ENCODE data around the gene NOL4L. TPM values are rescaled to one million over a fixed set of nuclear protein-coding genes. Genes with fewer than 3 reads are reported as not detected.
"Not testable (repeated sequence)": the region's sequence is repeated elsewhere in the genome, so short reads cannot be mapped to it uniquely, and the experiment has no call there.

The NOL4L gene
- total RNA-seq, 1 donor from 2014 or later = 44.1 TPM

DNA sequence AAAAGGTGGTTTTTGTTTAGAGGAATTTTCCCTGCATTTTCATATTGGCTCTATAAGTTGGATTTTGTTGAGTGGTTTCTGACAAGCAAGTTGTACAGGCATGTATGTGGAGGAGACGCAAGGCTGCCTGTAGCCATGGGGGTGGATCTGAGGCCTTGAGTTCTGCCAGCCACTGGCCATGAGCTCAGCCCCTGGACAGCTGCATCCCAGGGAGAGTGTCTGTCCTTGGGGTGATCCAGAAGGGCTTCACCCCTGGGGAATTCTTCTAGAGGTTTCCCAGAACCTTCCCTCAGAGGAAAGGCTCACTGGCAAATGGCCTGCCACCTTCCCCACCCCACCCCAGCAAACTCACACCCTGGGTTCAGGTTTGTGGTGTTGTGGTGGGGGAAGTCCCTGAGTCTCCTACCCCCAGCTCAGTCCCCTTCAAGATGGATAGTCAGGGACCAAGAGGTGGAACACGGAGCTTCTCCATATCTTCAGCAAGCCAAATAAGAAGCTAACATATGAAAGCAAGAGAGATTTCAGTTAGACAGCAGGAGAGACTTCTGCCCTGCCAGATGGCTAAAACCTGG lies 11.6 kb upstream of the NOL4L start:
- H3K4me3 ChIP-seq (ENCODE audit: low read depth, low read length) = no peak overlapping the region
- DNase-seq (ENCODE audit: low read depth) = no peak
- TF ChIP-seq, protein P1, sequence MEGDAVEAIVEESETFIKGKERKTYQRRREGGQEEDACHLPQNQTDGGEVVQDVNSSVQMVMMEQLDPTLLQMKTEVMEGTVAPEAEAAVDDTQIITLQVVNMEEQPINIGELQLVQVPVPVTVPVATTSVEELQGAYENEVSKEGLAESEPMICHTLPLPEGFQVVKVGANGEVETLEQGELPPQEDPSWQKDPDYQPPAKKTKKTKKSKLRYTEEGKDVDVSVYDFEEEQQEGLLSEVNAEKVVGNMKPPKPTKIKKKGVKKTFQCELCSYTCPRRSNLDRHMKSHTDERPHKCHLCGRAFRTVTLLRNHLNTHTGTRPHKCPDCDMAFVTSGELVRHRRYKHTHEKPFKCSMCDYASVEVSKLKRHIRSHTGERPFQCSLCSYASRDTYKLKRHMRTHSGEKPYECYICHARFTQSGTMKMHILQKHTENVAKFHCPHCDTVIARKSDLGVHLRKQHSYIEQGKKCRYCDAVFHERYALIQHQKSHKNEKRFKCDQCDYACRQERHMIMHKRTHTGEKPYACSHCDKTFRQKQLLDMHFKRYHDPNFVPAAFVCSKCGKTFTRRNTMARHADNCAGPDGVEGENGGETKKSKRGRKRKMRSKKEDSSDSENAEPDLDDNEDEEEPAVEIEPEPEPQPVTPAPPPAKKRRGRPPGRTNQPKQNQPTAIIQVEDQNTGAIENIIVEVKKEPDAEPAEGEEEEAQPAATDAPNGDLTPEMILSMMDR (conservative IDR thresholded peaks at IDR 0.05; ENCODE audit: low read depth, low read length) = no peak

DNA sequence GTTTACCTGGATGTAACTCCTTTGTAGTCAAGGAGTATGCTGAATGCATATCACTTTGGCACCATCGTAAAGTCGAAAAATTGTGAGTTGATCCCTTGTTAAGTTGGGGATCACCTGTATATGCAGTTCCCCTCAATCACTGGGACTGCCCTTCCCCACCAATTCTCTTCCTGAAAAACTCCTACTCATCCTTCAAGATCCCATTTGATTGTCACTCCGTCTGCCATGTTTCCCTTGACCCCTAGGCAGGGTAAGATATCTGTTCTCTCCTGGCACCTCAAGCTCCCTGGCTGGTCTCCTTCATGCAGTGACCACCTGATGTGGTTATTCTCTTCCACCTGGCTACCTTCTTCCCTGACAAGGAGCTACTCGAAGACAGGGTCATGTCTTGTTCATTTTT lies 10.0 kb upstream of the NOL4L start:
- DNase-seq (ENCODE audit: low read depth) = no peak
- H3K4me3 ChIP-seq (ENCODE audit: low read depth, low read length) = no peak overlapping the region
- TF ChIP-seq, protein P1 (conservative IDR thresholded peaks at IDR 0.05; ENCODE audit: low read depth, low read length) = no peak

DNA sequence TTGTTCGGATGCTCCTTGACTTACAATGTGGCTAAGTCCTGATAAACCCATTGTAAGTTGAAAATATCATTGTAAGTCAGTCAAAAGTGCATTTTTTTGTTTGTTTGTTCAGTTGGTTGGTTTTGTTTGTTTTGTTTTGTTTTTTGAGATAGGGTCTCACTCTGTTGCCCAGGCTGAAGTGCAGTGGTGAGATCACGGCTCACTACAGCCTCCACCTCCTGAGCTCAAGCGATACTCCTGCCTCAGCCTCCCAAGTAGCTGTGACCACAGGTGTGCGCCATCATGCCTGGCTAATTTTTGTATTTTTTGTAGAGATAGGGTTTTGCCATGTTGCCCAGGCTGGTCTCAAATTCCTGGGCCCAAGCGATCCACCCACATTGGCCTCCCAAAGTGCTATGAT lies 9.5 kb upstream of the NOL4L start:
- not testable (repeated sequence) for H3K4me3 ChIP-seq (ENCODE audit: low read depth, low read length); DNase-seq (ENCODE audit: low read depth)

DNA sequence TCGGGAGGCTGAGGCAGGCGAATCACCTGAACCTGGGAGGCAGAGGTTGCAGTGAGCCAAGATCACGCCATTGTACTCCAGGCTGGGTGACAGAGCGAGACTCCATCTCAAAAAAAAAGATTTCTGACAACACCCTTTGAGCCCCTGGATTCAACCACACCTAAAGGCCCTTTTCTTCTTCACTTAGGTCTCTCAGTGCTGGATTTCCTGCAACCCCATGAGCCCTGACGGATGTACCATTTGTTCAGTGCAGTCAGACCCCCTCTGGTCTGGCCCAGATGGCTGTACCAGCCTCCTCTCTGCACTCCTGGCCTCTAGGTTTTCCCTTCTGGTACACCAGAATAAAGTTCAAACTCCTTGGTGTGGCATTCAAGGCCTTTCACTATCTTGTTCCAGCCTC lies 9.1 kb upstream of the NOL4L start:
- TF ChIP-seq, protein P1 (conservative IDR thresholded peaks at IDR 0.05; ENCODE audit: low read depth, low read length) = no peak
- no peak overlapping the region for H3K4me3 ChIP-seq (ENCODE audit: low read depth, low read length)
- DNase-seq (ENCODE audit: low read depth) = no peak

DNA sequence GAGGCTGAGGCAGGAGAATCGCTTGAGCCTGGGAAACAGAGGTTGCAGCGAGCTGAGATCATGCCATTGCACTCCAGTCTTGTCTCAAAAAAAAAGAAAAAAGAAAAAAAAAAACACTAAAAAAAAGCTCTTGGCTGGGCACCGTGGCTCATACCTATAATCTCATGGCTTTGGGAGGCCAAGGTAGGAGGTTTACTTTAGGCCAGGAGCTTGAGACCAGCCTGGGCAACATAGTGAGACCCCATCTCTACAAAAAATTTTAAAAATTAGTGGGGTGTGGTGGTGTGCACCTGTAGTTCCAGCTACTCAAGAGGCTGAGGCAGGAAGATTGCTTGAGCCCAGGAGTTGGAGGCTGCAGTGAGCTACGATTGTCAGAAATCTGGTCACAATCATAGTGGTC lies 7.5 kb upstream of the NOL4L start:
- H3K4me3 ChIP-seq (ENCODE audit: low read depth, low read length); DNase-seq (ENCODE audit: low read depth): not testable (repeated sequence)

DNA sequence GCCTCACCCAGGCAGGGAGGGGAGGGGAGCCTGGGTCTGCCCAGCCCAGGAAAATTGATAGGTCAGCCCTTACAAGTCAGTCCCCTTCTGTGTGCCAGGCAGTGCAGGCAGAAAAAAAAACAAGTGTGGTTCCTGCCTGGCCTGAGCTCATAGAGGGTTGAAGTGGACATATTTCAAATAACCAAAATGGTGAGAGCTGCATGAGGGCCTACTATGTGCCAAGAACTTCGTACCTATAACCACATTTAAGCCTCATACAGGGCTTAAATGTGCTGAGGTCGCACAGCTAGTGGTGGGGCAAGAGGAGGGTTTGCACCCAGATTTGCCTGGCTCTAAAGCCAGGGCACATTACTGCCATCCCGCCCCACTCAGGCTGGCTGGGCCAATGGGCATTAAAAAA lies 6.9 kb upstream of the NOL4L start:
- H3K4me3 ChIP-seq (ENCODE audit: low read depth, low read length) = no peak overlapping the region
- TF ChIP-seq, protein P1 (conservative IDR thresholded peaks at IDR 0.05; ENCODE audit: low read depth, low read length) = no peak
- no peak for DNase-seq (ENCODE audit: low read depth)

DNA sequence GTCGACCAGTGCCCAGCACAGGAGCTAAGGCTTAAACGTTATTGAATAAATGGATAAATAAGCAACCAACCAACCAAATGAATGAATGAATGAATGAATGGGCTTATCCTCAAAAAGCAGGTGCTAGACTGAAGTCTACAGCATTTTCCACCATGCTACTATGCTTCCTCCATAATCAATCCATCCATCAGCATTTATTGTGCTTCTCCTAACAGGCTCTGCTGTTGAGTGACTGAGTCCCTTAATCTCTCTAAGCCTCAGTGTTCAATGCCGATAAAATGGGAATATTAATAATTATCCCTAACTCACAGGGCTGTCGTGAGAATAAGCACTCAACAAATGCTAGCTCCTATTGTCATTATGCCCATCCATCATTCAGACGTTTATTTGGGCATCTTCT lies 4.6 kb upstream of the NOL4L start:
- no peak overlapping the region for H3K4me3 ChIP-seq (ENCODE audit: low read depth, low read length)

DNA sequence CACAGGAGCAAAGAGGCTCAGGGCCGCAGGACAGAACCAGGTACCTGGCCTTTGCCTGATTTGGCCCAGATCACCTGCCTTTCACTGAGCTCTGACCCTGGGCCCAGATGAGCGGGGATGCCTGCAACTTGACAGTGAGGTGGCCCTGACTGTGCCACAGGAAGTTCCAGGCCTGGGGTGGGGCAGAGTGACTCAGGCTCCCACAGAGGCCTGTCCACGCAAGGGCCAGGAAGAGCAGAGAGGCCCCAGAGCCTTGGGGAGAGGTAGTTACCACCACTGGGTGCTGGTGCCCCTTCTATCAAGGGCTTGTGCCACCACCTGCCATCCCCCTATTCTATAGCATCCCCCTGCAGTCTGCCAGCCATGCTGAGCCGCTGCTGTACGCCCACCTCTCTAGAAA lies 4.1 kb upstream of the NOL4L start:
- no peak for DNase-seq (ENCODE audit: low read depth)
- no peak overlapping the region for H3K4me3 ChIP-seq (ENCODE audit: low read depth, low read length)
- TF ChIP-seq, protein P1 (conservative IDR thresholded peaks at IDR 0.05; ENCODE audit: low read depth, low read length) = no peak

More for the DNA sequence above, 4.6 kb upstream of the NOL4L start:
- no peak for DNase-seq (ENCODE audit: low read depth)
- TF ChIP-seq, protein P1 (conservative IDR thresholded peaks at IDR 0.05; ENCODE audit: low read depth, low read length) = no peak
